Common myeloid progenitor, CD34-positive (primary cell): ENCODE data around the gene SRXN1.
"Not testable (repeated sequence)": the region's sequence is repeated elsewhere in the genome, so short reads cannot be mapped to it uniquely, and the experiment has no call there.

ENCODE experiments used
- CTCF ChIA-PET: fragments of 350-600 bp; sonication (Branson Sonifier 250); formaldehyde crosslinking; loops from one replicate; lab custom pipeline; 2021; ENCODE audit warnings: antibody characterized with exemption; lab: Charles Lee
- POLR2A ChIA-PET: fragments of 350-600 bp; sonication (Branson Sonifier 250); formaldehyde crosslinking; loops from one replicate; lab custom pipeline; 2021; ENCODE audit warnings: antibody characterized with exemption; lab: Charles Lee
- DNase-seq, 3 donors: peaks; one replicate each; pipeline versions ENCODE4 v3.0.0 to v3.0.0-alpha.2; 2013
- H3K27ac ChIP-seq, 2 experiments: 1 replicate in 1 of 2; 2 replicates in 1 of 2; pipeline ENCODE4 v1.7.0; 2013; ENCODE audit warnings: inconsistent platforms in 2 of 2, low read length in 2 of 2, mild to moderate bottlenecking in 2 of 2, low read depth in 1 of 2, moderate library complexity in 1 of 2; ENCODE audit not compliant: severe bottlenecking in 2 of 2, insufficient read depth in 1 of 2, poor library complexity in 1 of 2
- H3K27me3 ChIP-seq, 5 experiments: replicated peaks in 2 of 5; 1 replicate in 3 of 5; 2 replicates in 2 of 5; pipeline versions ENCODE4 v1.6.1 to v1.7.0; 2013; ENCODE audit warnings: low read length in 4 of 5, mild to moderate bottlenecking in 2 of 5, moderate library complexity in 2 of 5, inconsistent platforms in 1 of 5; ENCODE audit not compliant: insufficient read depth in 5 of 5, control insufficient read depth in 4 of 5
- H3K36me3 ChIP-seq, 4 experiments: 1 replicate in 2 of 4; 2 replicates in 2 of 4; pipeline versions ENCODE4 v1.6.1 to v1.7.0; 2013; ENCODE audit warnings: low read length in 3 of 4, control low read depth in 1 of 4, mild to moderate bottlenecking in 1 of 4; ENCODE audit not compliant: control insufficient read depth in 4 of 4, insufficient read depth in 4 of 4
- H3K4me1 ChIP-seq, 4 experiments: 1 replicate in 3 of 4; 2 replicates in 1 of 4; pipeline versions ENCODE4 v1.6.1 to v1.7.1; 2013; ENCODE audit warnings: low read length in 3 of 4, mild to moderate bottlenecking in 3 of 4, control low read depth in 1 of 4, inconsistent platforms in 1 of 4, moderate library complexity in 1 of 4; ENCODE audit not compliant: control insufficient read depth in 4 of 4, insufficient read depth in 4 of 4; ENCODE audit errors: control extremely low read depth in 1 of 4
- H3K4me3 ChIP-seq, 7 experiments: 1 replicate in 4 of 7; 2 replicates in 3 of 7; pipeline versions ENCODE4 v1.5.1 to v1.7.0; 2013; ENCODE audit warnings: mild to moderate bottlenecking in 7 of 7, low read length in 6 of 7, moderate library complexity in 6 of 7, inconsistent platforms in 2 of 7, low read depth in 2 of 7, control low read depth in 1 of 7; ENCODE audit not compliant: insufficient read depth in 4 of 7, control insufficient read depth in 1 of 7; ENCODE audit errors: extremely low read depth in 1 of 7
- H3K9me3 ChIP-seq, 5 experiments: 1 replicate in 4 of 5; 2 replicates in 1 of 5; pipeline versions ENCODE4 v1.6.1 to v1.7.1; 2013; ENCODE audit warnings: low read length in 4 of 5, mild to moderate bottlenecking in 2 of 5, inconsistent platforms in 1 of 5, low read depth in 1 of 5, moderate library complexity in 1 of 5; ENCODE audit not compliant: control insufficient read depth in 4 of 5, insufficient read depth in 2 of 5; ENCODE audit errors: control extremely low read depth in 1 of 5
- WGBS: methylation state at CpG from one replicate; pipeline ENCODE4 v1.1.5; 2013; ENCODE audit not compliant: insufficient coverage; 5-methylcytosine and 5-hydroxymethylcytosine counted together

The SRXN1 gene

GRCh38 chr20:695165-695866, 42.3 kb upstream of the SRXN1 start:
- Histone ChIP-seq H3K4me1 (peaks cover 0 to 5% (median 0%) of the 10 kb centered on the region in 4 experiments), H3K27ac (no peak overlapping the region), H3K27me3 (peaks cover 0 to 2% (median 0%) of the 10 kb centered on the region in 5 experiments), H3K36me3 (no peaks in the 10 kb centered on the region), H3K4me3 (no peak overlapping the region), H3K9me3 (no peaks in the 10 kb centered on the region)
- ChIA-PET CTCF (interaction anchor here (0.6 to 1.7 kb wide), 3 partner anchors 8 to 61 kb away, joined by 3 to 7 read pairs (median 3); no protein-coding TSS in a partner anchor), POLR2A (no interaction called here)
- DNase-seq, result no peak
- no CpG with 5 or more reads among the region's 2 CpGs for WGBS

GRCh38 chr20:694496-694895, 41.5 kb upstream of the SRXN1 start:
- CTCF ChIA-PET, result interaction anchor here (0.6 kb wide), 1 partner anchor 62 kb away, joined by 3 read pairs; no protein-coding TSS in a partner anchor
- DNase-seq, result no peak
- no peaks in the 10 kb centered on the region for H3K9me3 ChIP-seq
- H3K4me3 ChIP-seq, result no peak overlapping the region
- 89% methylated on average over 3 of the region's 4 CpGs for WGBS
- POLR2A ChIA-PET, result no interaction called here
- no peaks in the 10 kb centered on the region for H3K36me3 ChIP-seq
- H3K27me3 ChIP-seq, result peaks cover 0 to 2% (median 0%) of the 10 kb centered on the region in 5 experiments
- H3K4me1 ChIP-seq, result peaks cover 0 to under 1% (median 0%) of the 10 kb centered on the region in 4 experiments
- no peak overlapping the region for H3K27ac ChIP-seq

- POLR2A ChIA-PET, H3K4me1 ChIP-seq, H3K27ac ChIP-seq, H3K27me3 ChIP-seq, H3K9me3 ChIP-seq, H3K36me3 ChIP-seq, DNase-seq, H3K4me3 ChIP-seq: not testable (repeated sequence)
- WGBS, result 95% methylated on average over 9 of the region's 10 CpGs
- CTCF ChIA-PET, result interaction anchor here (1.0 kb wide), 1 partner anchor 45 kb away, joined by 4 read pairs; no protein-coding TSS in a partner anchor
These were observed 40.8 kb upstream of the SRXN1 start for GRCh38 chr20:693786-694185.

- Histone ChIP-seq H3K4me3 (no peak overlapping the region), H3K36me3 (no peaks in the 10 kb centered on the region), H3K27ac (no peak overlapping the region), H3K4me1 (no peaks in the 10 kb centered on the region), H3K27me3 (peaks cover 0 to 2% (median 0%) of the 10 kb centered on the region in 5 experiments), H3K9me3 (no peaks in the 10 kb centered on the region)
- DNase-seq, result no peak
- CTCF ChIA-PET, result no interaction called here
- no CpG with 5 or more reads among the region's 1 CpG for WGBS
- POLR2A ChIA-PET, result no interaction called here
These were observed 39.0 kb upstream of the SRXN1 start for GRCh38 chr20:692044-692443.

GRCh38 chr20:689947-690346, 36.9 kb upstream of the SRXN1 start:
- ChIA-PET CTCF (interaction anchor here (0.6 to 1.7 kb wide), 3 partner anchors 11 to 80 kb away, joined by 3 to 6 read pairs (median 5); no protein-coding TSS in a partner anchor), POLR2A (interaction anchor here (0.6 kb wide), 1 partner anchor 26 kb away, joined by 3 read pairs; no protein-coding TSS in a partner anchor)
- Histone ChIP-seq H3K4me1 (no peaks in the 10 kb centered on the region), H3K27me3 (peaks cover 0 to 2% (median 0%) of the 10 kb centered on the region in 5 experiments), H3K36me3 (no peaks in the 10 kb centered on the region), H3K4me3 (no peak overlapping the region), H3K27ac (no peak overlapping the region), H3K9me3 (no peaks in the 10 kb centered on the region)
- WGBS, result no CpG with 5 or more reads among the region's 1 CpG
- DNase-seq, result no peak

GRCh38 chr20:689348-689747, 36.3 kb upstream of the SRXN1 start:
- Histone ChIP-seq H3K27me3 (peaks cover 0 to 2% (median 0%) of the 10 kb centered on the region in 5 experiments), H3K36me3 (no peaks in the 10 kb centered on the region), H3K4me3 (no peak overlapping the region), H3K27ac (no peak overlapping the region), H3K4me1 (no peaks in the 10 kb centered on the region), H3K9me3 (no peaks in the 10 kb centered on the region)
- ChIA-PET CTCF (no interaction called here), POLR2A (no interaction called here)
- 95% methylated on average over 3 of the region's 6 CpGs for WGBS
- DNase-seq, result no peak

GRCh38 chr20:688809-689212, 35.8 kb upstream of the SRXN1 start:
- Histone ChIP-seq H3K4me3 (no peak overlapping the region), H3K4me1 (no peaks in the 10 kb centered on the region), H3K27ac (no peak overlapping the region), H3K27me3 (peaks cover 0 to 2% (median 0%) of the 10 kb centered on the region in 5 experiments), H3K9me3 (no peaks in the 10 kb centered on the region), H3K36me3 (no peaks in the 10 kb centered on the region)
- POLR2A ChIA-PET, result no interaction called here
- DNase-seq, result no peak
- CTCF ChIA-PET, result no interaction called here
- WGBS, result 85% methylated on average over 13 of the region's 13 CpGs
